ENCODE results near the gene ATP8B3.
A peak's percentile ranks its signal among the peaks of the same experiment; 100 is the strongest.
"Not testable (repeated sequence)": the region's sequence is repeated elsewhere in the genome, so short reads cannot be mapped to it uniquely, and the experiment has no call there.

ATP8B3 gene

GRCh38 chr19:1812426-1813191, 533 bp upstream of the ATP8B3 start:
- H3K36me3 ChIP-seq (replicated peaks): peaks cover 17% of the 10 kb centered on the region
- in situ Hi-C loops (cut with MboI; ENCODE audit: low sequenced_read_pairs): no loop called here
- H3K9me3 ChIP-seq: no peaks in the 10 kb centered on the region
- peaks cover 6% of the 10 kb centered on the region for H3K4me1 ChIP-seq
- H3K4me3 ChIP-seq: peak overlapping the region; percentile 46
- DNase-seq (ENCODE audit: low spot score in 2 of 2): peak; percentile 97 to 100
- H3K27me3 ChIP-seq (ENCODE audit: low read depth): no peaks in the 10 kb centered on the region

GRCh38 chr19:1811472-1811894, 593 bp downstream of the ATP8B3 start:
- Histone ChIP-seq H3K9me3 (no peaks in the 10 kb centered on the region), H3K36me3 (replicated peaks) (peaks cover 9% of the 10 kb centered on the region), H3K27me3 (ENCODE audit: low read depth) (no peaks in the 10 kb centered on the region), H3K4me3 (peak overlapping the region; percentile 46), H3K4me1 (peaks cover 6% of the 10 kb centered on the region)
- in situ Hi-C loops (cut with MboI; ENCODE audit: low sequenced_read_pairs): no loop called here
- DNase-seq (ENCODE audit: low spot score in 2 of 2): peak in 1 of 2 experiments; percentile 45

- no peaks in the 10 kb centered on the region for H3K27me3 ChIP-seq (ENCODE audit: low read depth)
- peaks cover 6% of the 10 kb centered on the region for H3K4me1 ChIP-seq
- H3K36me3 ChIP-seq (replicated peaks): peaks cover 4% of the 10 kb centered on the region; the same call in 1 of the 2 replicates
- no peak overlapping the region for H3K4me3 ChIP-seq
- in situ Hi-C loops (cut with MboI; ENCODE audit: low sequenced_read_pairs): no loop called here
- DNase-seq (ENCODE audit: low spot score in 2 of 2): no peak
- H3K9me3 ChIP-seq: no peaks in the 10 kb centered on the region
Observed at GRCh38 chr19:1810439-1811160, 1.5 kb downstream of the ATP8B3 start.

GRCh38 chr19:1809678-1810077, 2.4 kb downstream of the ATP8B3 start:
- H3K4me3 ChIP-seq: no peak overlapping the region
- DNase-seq (ENCODE audit: low spot score in 2 of 2): no peak
- in situ Hi-C loops (cut with MboI; ENCODE audit: low sequenced_read_pairs): no loop called here
- H3K27me3 ChIP-seq (ENCODE audit: low read depth): no peaks in the 10 kb centered on the region
- H3K4me1 ChIP-seq: peaks cover 6% of the 10 kb centered on the region
- no peaks in the 10 kb centered on the region; the same call in 1 of the 2 replicates for H3K36me3 ChIP-seq (replicated peaks)
- H3K9me3 ChIP-seq: no peaks in the 10 kb centered on the region

- H3K9me3 ChIP-seq: no peaks in the 10 kb centered on the region
- H3K4me1 ChIP-seq: peaks cover 6% of the 10 kb centered on the region
- no peak overlapping the region for H3K4me3 ChIP-seq
- no peaks in the 10 kb centered on the region for H3K27me3 ChIP-seq (ENCODE audit: low read depth)
- DNase-seq (ENCODE audit: low spot score in 2 of 2): no peak
- H3K36me3 ChIP-seq (replicated peaks): no peaks in the 10 kb centered on the region
- in situ Hi-C loops (cut with MboI; ENCODE audit: low sequenced_read_pairs): no loop called here
Observed at GRCh38 chr19:1808395-1808731, 3.7 kb downstream of the ATP8B3 start.

GRCh38 chr19:1807695-1808394, 4.2 kb downstream of the ATP8B3 start:
- Histone ChIP-seq H3K4me3 (no peak overlapping the region), H3K9me3 (no peaks in the 10 kb centered on the region), H3K27me3 (ENCODE audit: low read depth) (no peaks in the 10 kb centered on the region), H3K4me1 (peaks cover 1% of the 10 kb centered on the region; the same call in 1 of the 2 replicates), H3K36me3 (replicated peaks) (no peaks in the 10 kb centered on the region)
- in situ Hi-C loops (cut with MboI; ENCODE audit: low sequenced_read_pairs): no loop called here
- no peak for DNase-seq (ENCODE audit: low spot score in 2 of 2)

- Histone ChIP-seq H3K4me1 (no peaks in the 10 kb centered on the region), H3K36me3 (replicated peaks) (no peaks in the 10 kb centered on the region), H3K9me3 (no peaks in the 10 kb centered on the region), H3K4me3 (no peak overlapping the region), H3K27me3 (ENCODE audit: low read depth) (no peaks in the 10 kb centered on the region)
- DNase-seq (ENCODE audit: low spot score in 2 of 2): no peak
- in situ Hi-C loops (cut with MboI; ENCODE audit: low sequenced_read_pairs): no loop called here
Observed at GRCh38 chr19:1807030-1807694, 4.9 kb downstream of the ATP8B3 start.

- DNase-seq (ENCODE audit: low spot score in 2 of 2): no peak
- H3K36me3 ChIP-seq (replicated peaks): no peaks in the 10 kb centered on the region
- in situ Hi-C loops (cut with MboI; ENCODE audit: low sequenced_read_pairs): no loop called here
- H3K4me1 ChIP-seq: no peaks in the 10 kb centered on the region
- no peak overlapping the region for H3K4me3 ChIP-seq
- no peaks in the 10 kb centered on the region for H3K27me3 ChIP-seq (ENCODE audit: low read depth)
- no peaks in the 10 kb centered on the region for H3K9me3 ChIP-seq
Observed at GRCh38 chr19:1806184-1807029, 5.7 kb downstream of the ATP8B3 start.

GRCh38 chr19:1805401-1806183, 6.5 kb downstream of the ATP8B3 start:
- Histone ChIP-seq H3K27me3 (ENCODE audit: low read depth) (no peaks in the 10 kb centered on the region), H3K4me3 (no peak overlapping the region), H3K4me1 (no peaks in the 10 kb centered on the region), H3K9me3 (no peaks in the 10 kb centered on the region), H3K36me3 (replicated peaks) (no peaks in the 10 kb centered on the region)
- DNase-seq (ENCODE audit: low spot score in 2 of 2): no peak
- in situ Hi-C loops (cut with MboI; ENCODE audit: low sequenced_read_pairs): no loop called here

- no peaks in the 10 kb centered on the region for H3K4me1 ChIP-seq
- H3K36me3 ChIP-seq (replicated peaks): no peaks in the 10 kb centered on the region
- no peaks in the 10 kb centered on the region for H3K9me3 ChIP-seq
- in situ Hi-C loops (cut with MboI; ENCODE audit: low sequenced_read_pairs): no loop called here
- no peaks in the 10 kb centered on the region for H3K27me3 ChIP-seq (ENCODE audit: low read depth)
- DNase-seq (ENCODE audit: low spot score in 2 of 2): no peak
- H3K4me3 ChIP-seq: no peak overlapping the region
Observed at GRCh38 chr19:1804858-1805257, 7.2 kb downstream of the ATP8B3 start.

GRCh38 chr19:1799695-1800342, 12.3 kb downstream of the ATP8B3 start:
- Histone ChIP-seq H3K4me1 (peaks cover 7% of the 10 kb centered on the region), H3K9me3 (no peaks in the 10 kb centered on the region), H3K27me3 (ENCODE audit: low read depth) (no peaks in the 10 kb centered on the region), H3K4me3 (no peak overlapping the region), H3K36me3 (replicated peaks) (no peaks in the 10 kb centered on the region)
- in situ Hi-C loops (cut with MboI; ENCODE audit: low sequenced_read_pairs): no loop called here
- no peak for DNase-seq (ENCODE audit: low spot score in 2 of 2)

- H3K4me1 ChIP-seq; H3K9me3 ChIP-seq; H3K27me3 ChIP-seq (ENCODE audit: low read depth); H3K36me3 ChIP-seq (replicated peaks); in situ Hi-C loops (cut with MboI; ENCODE audit: low sequenced_read_pairs); H3K4me3 ChIP-seq; DNase-seq (ENCODE audit: low spot score in 2 of 2): not testable (repeated sequence)
Observed at GRCh38 chr19:1797313-1797712, 14.8 kb downstream of the ATP8B3 start.

All from HAP-1 (cell line).